ENCODE data around the gene CDK19.

- TF ChIP-seq ZNF292 (CRISPR knock-in tag; IDR thresholded peaks at IDR 0.05; ENCODE audit: borderline replicate concordance, low read depth) (no peak), ZNF280B (CRISPR knock-in tag; IDR thresholded peaks at IDR 0.05; ENCODE audit: borderline replicate concordance) (no peak)
Observed at GRCh38 chr6:110812719-110813118, 2.5 kb downstream of the CDK19 start.

All from HepG2 (cell line).